Stomach (tissue), 4 donors: Measurements from ENCODE around the gene ALG14.

Experiments used
- CTCF ChIP-seq, 7 experiments: fragments of 450-650 bp in 4 of 7; fragments of 200-600 bp in 3 of 7; sonication (generic) in 3 of 7; IDR thresholded peaks; one replicate each; pipeline ENCODE4 v1.5.1; 2016 to 2019; ENCODE audit warnings: antibody characterized with exemption in 7 of 7, control low read depth in 2 of 7, mild to moderate bottlenecking in 1 of 7
- EP300 ChIP-seq: sonication (generic); formaldehyde crosslinking; IDR thresholded peaks from one replicate; pipeline ENCODE4 v1.6.1; 2017; ENCODE audit warnings: antibody characterized with exemption
- POLR2A ChIP-seq, 4 donors: fragments of 450-650 bp; IDR thresholded peaks; one replicate each; pipeline ENCODE4 v1.6.1; 2016; ENCODE audit warnings: antibody characterized with exemption in 4 of 4, control low read depth in 2 of 4, mild to moderate bottlenecking in 1 of 4, moderate library complexity in 1 of 4
- POLR2AphosphoS5 ChIP-seq, 3 donors: sonication (generic); formaldehyde crosslinking; IDR thresholded peaks; one replicate each; pipeline ENCODE4 v1.6.1; 2016; ENCODE audit warnings: antibody characterized with exemption in 3 of 3

- no peak for TF ChIP-seq CTCF (IDR thresholded peaks at IDR 0.05)
- TF ChIP-seq EP300, result no peak
- no peak for TF ChIP-seq POLR2AphosphoS5 (IDR thresholded peaks at IDR 0.05)
- TF ChIP-seq POLR2A (IDR thresholded peaks at IDR 0.05), result no peak
These were observed 5.2 kb downstream of the ALG14 start for GRCh38 chr1:95067568-95067967.
